ENCODE measurements around the gene AFAP1. TPM values are rescaled to one million over a fixed set of nuclear protein-coding genes. Genes with fewer than 3 reads are reported as not detected.

Gene AFAP1
- total RNA-seq, 1 donor from 2014 or later, result 84.9 TPM

GRCh38 chr4:7903791-7904516 is 35.7 kb downstream of the AFAP1 start:
- Histone ChIP-seq H3K36me3 (no peaks in the 10 kb centered on the region), H3K4me3 (peak overlapping the region in 1 of 2 donors; percentile 8), H3K9me3 (no peaks in the 10 kb centered on the region), H3K4me1 (peaks cover 28 to 70% of the 10 kb centered on the region in 2 donors), H3K27ac (peak overlapping the region; percentile 83 to 87), H3K27me3 (no peaks in the 10 kb centered on the region)
- TF ChIP-seq CTCF (IDR thresholded peaks at IDR 0.05), result no peak
- DNase-seq (ENCODE audit: low spot score in 2 of 2), result peak in 1 of 2 donors; percentile 80
- intact Hi-C loops (cut with DNase I), result loop anchor here (2.0 to 5.0 kb wide), 3 partner anchors 27 to 62 kb away; partner anchors contain the start of gene AFAP1

- Histone ChIP-seq H3K4me3 (peak overlapping the region in 1 of 2 donors; percentile 38), H3K4me1 (peaks cover 33 to 66% of the 10 kb centered on the region in 2 donors), H3K9me3 (no peaks in the 10 kb centered on the region), H3K27ac (peak overlapping the region; percentile 83 to 87), H3K27me3 (no peaks in the 10 kb centered on the region), H3K36me3 (no peaks in the 10 kb centered on the region)
- DNase-seq (ENCODE audit: low spot score in 2 of 2), result no peak
- intact Hi-C loops (cut with DNase I), result loop anchor here (5.0 kb wide), 2 partner anchors 34 to 61 kb away; partner anchors contain the start of gene AFAP1
- no peak for TF ChIP-seq CTCF (IDR thresholded peaks at IDR 0.05)
Measured at GRCh38 chr4:7902826-7903225, 36.8 kb downstream of the AFAP1 start.

- H3K4me1 ChIP-seq, result peaks cover 33 to 66% of the 10 kb centered on the region in 2 donors
- DNase-seq (ENCODE audit: low spot score in 2 of 2), result no peak
- H3K27me3 ChIP-seq, result no peaks in the 10 kb centered on the region
- H3K4me3 ChIP-seq, result peak overlapping the region in 1 of 2 donors; percentile 38
- H3K27ac ChIP-seq, result peak overlapping the region; percentile 83 to 87
- no peaks in the 10 kb centered on the region for H3K9me3 ChIP-seq
- TF ChIP-seq CTCF (IDR thresholded peaks at IDR 0.05), result no peak
- H3K36me3 ChIP-seq, result no peaks in the 10 kb centered on the region
- intact Hi-C loops (cut with DNase I), result loop anchor here (5.0 kb wide), 2 partner anchors 35 to 60 kb away; partner anchors contain the start of gene AFAP1
Measured at GRCh38 chr4:7902101-7902553, 37.5 kb downstream of the AFAP1 start.

- H3K27me3 ChIP-seq, result no peaks in the 10 kb centered on the region
- peak overlapping the region; percentile 83 to 87 for H3K27ac ChIP-seq
- no peak for DNase-seq (ENCODE audit: low spot score in 2 of 2)
- no peaks in the 10 kb centered on the region for H3K36me3 ChIP-seq
- H3K4me1 ChIP-seq, result peaks cover 30 to 62% of the 10 kb centered on the region in 2 donors
- intact Hi-C loops (cut with DNase I), result loop anchor here (5.0 kb wide), 2 partner anchors 36 to 59 kb away; partner anchors contain the start of gene AFAP1
- H3K4me3 ChIP-seq, result peak overlapping the region in 1 of 2 donors; percentile 38
- TF ChIP-seq CTCF (IDR thresholded peaks at IDR 0.05), result no peak
- H3K9me3 ChIP-seq, result no peaks in the 10 kb centered on the region
Measured at GRCh38 chr4:7901311-7901885, 38.3 kb downstream of the AFAP1 start.

GRCh38 chr4:7900334-7900909 is 39.2 kb downstream of the AFAP1 start:
- no peak for TF ChIP-seq CTCF (IDR thresholded peaks at IDR 0.05)
- H3K27ac ChIP-seq, result peak overlapping the region; percentile 83 to 87
- no peaks in the 10 kb centered on the region for H3K36me3 ChIP-seq
- H3K27me3 ChIP-seq, result no peaks in the 10 kb centered on the region
- H3K4me1 ChIP-seq, result peaks cover 21 to 54% of the 10 kb centered on the region in 2 donors
- intact Hi-C loops (cut with DNase I), result loop anchor here (5.0 kb wide), 2 partner anchors 37 to 58 kb away; partner anchors contain the start of gene AFAP1
- no peaks in the 10 kb centered on the region for H3K9me3 ChIP-seq
- H3K4me3 ChIP-seq, result no peak overlapping the region
- DNase-seq (ENCODE audit: low spot score in 2 of 2), result no peak
